Esophagus muscularis mucosa (tissue), 4 donors: ENCODE results near the gene EHD4. TPM values are rescaled to one million over a fixed set of nuclear protein-coding genes. Genes with fewer than 3 reads are reported as not detected.

Source experiments
- DNase-seq: peaks from one replicate; pipeline ENCODE4 v3.0.0-alpha.2; 2017; ENCODE audit errors: extremely low spot score
- H3K27ac ChIP-seq, 4 donors: fragments of 200-600 bp; sonication (generic); replicated peaks in 1 of 4; 1 replicate in 3 of 4; 2 replicates in 1 of 4; pipeline ENCODE4 v1.5.1; 2016 to 2019; ENCODE audit warnings: mild to moderate bottlenecking in 1 of 4
- H3K27me3 ChIP-seq, 4 donors: fragments of 200-600 bp; sonication (generic); one replicate each; pipeline versions ENCODE4 v1.5.1 to v1.6.0; 2016 to 2019
- H3K36me3 ChIP-seq, 4 donors: fragments of 200-600 bp; sonication (generic); one replicate each; pipeline ENCODE4 v1.5.1; 2016 to 2019
- H3K4me1 ChIP-seq, 4 donors: fragments of 200-600 bp; sonication (generic); one replicate each; pipeline ENCODE4 v1.5.1; 2016 to 2019
- H3K4me3 ChIP-seq, 4 donors: fragments of 200-600 bp; sonication (generic); 1 replicate in 2 of 4; 2 replicates in 2 of 4; pipeline ENCODE4 v1.5.1; 2016 to 2019; ENCODE audit warnings: mild to moderate bottlenecking in 4 of 4, moderate library complexity in 1 of 4
- H3K9me3 ChIP-seq, 4 donors: fragments of 200-600 bp; sonication (generic); 1 replicate in 3 of 4; 2 replicates in 1 of 4; pipeline ENCODE4 v1.5.1; 2016 to 2019
- CTCF ChIP-seq, 3 experiments: fragments of 200-600 bp in 2 of 3; fragments of 450-650 bp in 1 of 3; sonication (generic) in 2 of 3; IDR thresholded peaks; one replicate each; pipeline ENCODE4 v1.5.1; 2017 to 2019; ENCODE audit warnings: antibody characterized with exemption in 3 of 3, mild to moderate bottlenecking in 2 of 3, moderate library complexity in 1 of 3
- EP300 ChIP-seq: sonication (generic); formaldehyde crosslinking; IDR thresholded peaks from one replicate; pipeline ENCODE4 v1.6.1; 2017; ENCODE audit warnings: antibody characterized with exemption
- POLR2A ChIP-seq: fragments of 450-650 bp; IDR thresholded peaks from one replicate; pipeline ENCODE4 v1.6.1; 2017; ENCODE audit warnings: antibody characterized with exemption, moderate library complexity, mild to moderate bottlenecking, low read depth
- POLR2AphosphoS5 ChIP-seq, 2 donors: sonication (generic); formaldehyde crosslinking; IDR thresholded peaks; one replicate each; pipeline ENCODE4 v1.6.1; 2017; ENCODE audit warnings: antibody characterized with exemption in 2 of 2
- WGBS: methylation state at CpG from one replicate; pipeline ENCODE4 v1.1.5; 2018; 5-methylcytosine and 5-hydroxymethylcytosine counted together
- intact Hi-C: fragments of 100-400 bp; cut with DNase I; formaldehyde crosslinking; loops from one replicate; pipeline ENCODE4 v1.15.1; 2023
- total RNA-seq, 4 donors: library from RNA; depleted of rRNA; stranded (reverse); fragments of >200 nt; gene quantifications; one replicate each; pipeline versions ENCODE4 v1.1.0 to v1.2.1, GENCODE V29; 2016

EHD4 gene
- total RNA-seq, 4 donors from 2014 or later = 10.0 to 24.7 (median 21.7) TPM

GRCh38 chr15:41942886-41943285 lies 29.5 kb downstream of the EHD4 start:
- no peak for DNase-seq
- Histone ChIP-seq H3K27ac (no peak overlapping the region), H3K36me3 (peaks cover 0 to 11% (median 4%) of the 10 kb centered on the region in 4 donors), H3K4me1 (peaks cover 36 to 54% (median 42%) of the 10 kb centered on the region in 4 donors), H3K27me3 (no peaks in the 10 kb centered on the region), H3K9me3 (no peaks in the 10 kb centered on the region), H3K4me3 (no peak overlapping the region)
- intact Hi-C loops = no loop called here
- TF ChIP-seq EP300 (no peak), POLR2A (no peak), CTCF (IDR thresholded peaks at IDR 0.05) (no peak), POLR2AphosphoS5 (IDR thresholded peaks at IDR 0.05) (no peak)
- WGBS = 77% methylated on average over 7 of the region's 7 CpGs

GRCh38 chr15:41941644-41942415 lies 30.5 kb downstream of the EHD4 start:
- Histone ChIP-seq H3K4me1 (peaks cover 43 to 55% (median 47%) of the 10 kb centered on the region in 4 donors), H3K9me3 (no peaks in the 10 kb centered on the region), H3K27ac (no peak overlapping the region), H3K27me3 (no peaks in the 10 kb centered on the region), H3K4me3 (no peak overlapping the region), H3K36me3 (peaks cover 0 to 11% (median 4%) of the 10 kb centered on the region in 4 donors)
- TF ChIP-seq POLR2A (no peak), EP300 (no peak), POLR2AphosphoS5 (IDR thresholded peaks at IDR 0.05) (no peak), CTCF (IDR thresholded peaks at IDR 0.05) (no peak)
- intact Hi-C loops = no loop called here
- no peak for DNase-seq
- WGBS = 96% methylated on average over 22 of the region's 22 CpGs

GRCh38 chr15:41940441-41940857 lies 31.9 kb downstream of the EHD4 start:
- no peak for TF ChIP-seq POLR2A
- TF ChIP-seq CTCF (IDR thresholded peaks at IDR 0.05) = no peak
- no peak for TF ChIP-seq POLR2AphosphoS5 (IDR thresholded peaks at IDR 0.05)
- TF ChIP-seq EP300 = no peak
- intact Hi-C loops = no loop called here
- no peaks in the 10 kb centered on the region for H3K9me3 ChIP-seq
- no peaks in the 10 kb centered on the region for H3K27me3 ChIP-seq
- WGBS = 50% methylated on average over 12 of the region's 13 CpGs
- H3K27ac ChIP-seq = peak overlapping the region in 1 of 4 donors; percentile 2
- no peak overlapping the region for H3K4me3 ChIP-seq
- peaks cover 46 to 61% (median 48%) of the 10 kb centered on the region in 4 donors for H3K4me1 ChIP-seq
- H3K36me3 ChIP-seq = peaks cover 0 to 11% (median 4%) of the 10 kb centered on the region in 4 donors
- DNase-seq = no peak

GRCh38 chr15:41939986-41940385 lies 32.4 kb downstream of the EHD4 start:
- H3K27me3 ChIP-seq = no peaks in the 10 kb centered on the region
- DNase-seq = no peak
- TF ChIP-seq POLR2AphosphoS5 (IDR thresholded peaks at IDR 0.05) (no peak), EP300 (no peak), POLR2A (no peak), CTCF (IDR thresholded peaks at IDR 0.05) (no peak)
- intact Hi-C loops = no loop called here
- no peak overlapping the region for H3K4me3 ChIP-seq
- peaks cover 44 to 61% (median 48%) of the 10 kb centered on the region in 4 donors for H3K4me1 ChIP-seq
- H3K9me3 ChIP-seq = no peaks in the 10 kb centered on the region
- H3K36me3 ChIP-seq = peaks cover 0 to 11% (median 4%) of the 10 kb centered on the region in 4 donors
- 97% methylated on average over 9 of the region's 9 CpGs for WGBS
- peak overlapping the region in 1 of 4 donors; percentile 2 for H3K27ac ChIP-seq

- intact Hi-C loops = no loop called here
- H3K27ac ChIP-seq = peak overlapping the region in 3 of 4 donors; percentile 65 to 77 (median 66)
- H3K4me1 ChIP-seq = peaks cover 47 to 67% (median 54%) of the 10 kb centered on the region in 4 donors
- H3K36me3 ChIP-seq = peaks cover 0 to 8% (median 4%) of the 10 kb centered on the region in 4 donors
- TF ChIP-seq EP300 = no peak
- no peak for TF ChIP-seq CTCF (IDR thresholded peaks at IDR 0.05)
- no peak for TF ChIP-seq POLR2A
- TF ChIP-seq POLR2AphosphoS5 (IDR thresholded peaks at IDR 0.05) = no peak
- H3K9me3 ChIP-seq = no peaks in the 10 kb centered on the region
- no peak for DNase-seq
- H3K4me3 ChIP-seq = no peak overlapping the region
- WGBS = 85% methylated on average over 4 of the region's 4 CpGs
- no peaks in the 10 kb centered on the region for H3K27me3 ChIP-seq
Measured at GRCh38 chr15:41937568-41937923, 34.8 kb downstream of the EHD4 start.
